DOHH2 (cell line): ENCODE results near the gene LSMEM2.

Experiments used
- CTCF ChIP-seq: fragments of 200-600 bp; sonication (generic); IDR thresholded peaks from one replicate; pipeline ENCODE4 v1.5.1; 2014; ENCODE audit warnings: antibody characterized with exemption, mild to moderate bottlenecking, low read depth, low read length; ENCODE audit not compliant: poor library complexity, severe bottlenecking
- EZH2phosphoT487 ChIP-seq: fragments of 200-600 bp; sonication (generic); IDR thresholded peaks from 2 replicates; pipeline ENCODE4 v1.6.1; 2017; ENCODE audit warnings: borderline replicate concordance, mild to moderate bottlenecking, antibody characterized with exemption, low read length, moderate library complexity, mixed read lengths

- TF ChIP-seq CTCF (no peak), EZH2phosphoT487 (no peak)
Observed at GRCh38 chr3:50251220-50251619, 27.7 kb upstream of the LSMEM2 start.
